ENCODE data around the gene GIT2.

- TF ChIP-seq CTCF (IDR thresholded peaks at IDR 0.05) (no peak), EP300 (IDR thresholded peaks at IDR 0.05) (no peak), POLR2A (IDR thresholded peaks at IDR 0.05) (no peak)
Measured at GRCh38 chr12:109999983-110000505, 3.9 kb upstream of the GIT2 start.

Measured in tibial nerve (tissue), 4 donors.